Measurements from ENCODE around the gene JAG1.

JAG1 gene

DNA sequence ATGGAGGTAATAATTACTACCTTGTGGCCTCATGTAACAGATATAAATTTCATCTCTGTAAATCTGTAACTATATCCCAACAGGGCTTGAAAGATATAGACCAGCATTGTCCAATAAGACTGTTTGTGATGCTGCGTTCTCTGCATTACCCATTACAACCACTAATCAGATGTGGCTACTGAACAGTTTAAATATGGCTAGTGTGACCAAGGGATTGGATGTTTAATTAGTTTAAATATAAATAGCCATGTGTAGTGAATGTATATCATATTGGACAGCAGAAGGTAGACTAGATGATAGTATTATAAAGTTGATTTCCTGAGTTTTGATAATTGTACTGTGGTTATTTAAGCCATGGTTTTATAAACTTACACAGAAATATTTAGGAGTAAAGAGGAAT, 27.8 kb upstream of the JAG1 start:
- H3K4me3 ChIP-seq (ENCODE audit: low read depth, low read length) = no peak overlapping the region

DNA sequence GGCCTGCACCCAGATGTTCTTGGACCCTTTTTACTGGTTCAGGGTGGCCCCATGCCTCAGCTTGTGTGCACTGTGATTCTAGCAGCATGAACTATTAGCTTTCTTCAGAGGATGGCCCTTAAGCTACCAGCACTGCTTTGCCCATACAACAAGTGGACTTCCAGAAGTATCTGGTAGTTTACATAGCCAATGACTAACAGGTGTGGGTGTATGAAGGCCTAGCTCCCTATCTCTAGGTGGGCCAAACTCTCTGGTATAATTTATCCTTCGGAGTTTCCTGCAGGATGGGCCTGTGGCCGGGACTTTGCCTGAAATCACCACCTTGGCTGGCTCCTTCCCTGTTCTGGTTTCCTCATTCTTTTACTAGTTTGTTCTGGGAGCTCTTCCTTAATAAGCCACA, 26.1 kb upstream of the JAG1 start:
- H3K4me3 ChIP-seq (ENCODE audit: low read depth, low read length) = no peak overlapping the region
- no peak for DNase-seq (ENCODE audit: low read depth)
- TF ChIP-seq, protein P1, sequence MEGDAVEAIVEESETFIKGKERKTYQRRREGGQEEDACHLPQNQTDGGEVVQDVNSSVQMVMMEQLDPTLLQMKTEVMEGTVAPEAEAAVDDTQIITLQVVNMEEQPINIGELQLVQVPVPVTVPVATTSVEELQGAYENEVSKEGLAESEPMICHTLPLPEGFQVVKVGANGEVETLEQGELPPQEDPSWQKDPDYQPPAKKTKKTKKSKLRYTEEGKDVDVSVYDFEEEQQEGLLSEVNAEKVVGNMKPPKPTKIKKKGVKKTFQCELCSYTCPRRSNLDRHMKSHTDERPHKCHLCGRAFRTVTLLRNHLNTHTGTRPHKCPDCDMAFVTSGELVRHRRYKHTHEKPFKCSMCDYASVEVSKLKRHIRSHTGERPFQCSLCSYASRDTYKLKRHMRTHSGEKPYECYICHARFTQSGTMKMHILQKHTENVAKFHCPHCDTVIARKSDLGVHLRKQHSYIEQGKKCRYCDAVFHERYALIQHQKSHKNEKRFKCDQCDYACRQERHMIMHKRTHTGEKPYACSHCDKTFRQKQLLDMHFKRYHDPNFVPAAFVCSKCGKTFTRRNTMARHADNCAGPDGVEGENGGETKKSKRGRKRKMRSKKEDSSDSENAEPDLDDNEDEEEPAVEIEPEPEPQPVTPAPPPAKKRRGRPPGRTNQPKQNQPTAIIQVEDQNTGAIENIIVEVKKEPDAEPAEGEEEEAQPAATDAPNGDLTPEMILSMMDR (conservative IDR thresholded peaks at IDR 0.05; ENCODE audit: low read depth, low read length) = no peak

More for the DNA sequence above, 27.8 kb upstream of the JAG1 start:
- TF ChIP-seq, protein P1 (conservative IDR thresholded peaks at IDR 0.05; ENCODE audit: low read depth, low read length) = peak; percentile 8
- DNase-seq (ENCODE audit: low read depth) = no peak

DNA sequence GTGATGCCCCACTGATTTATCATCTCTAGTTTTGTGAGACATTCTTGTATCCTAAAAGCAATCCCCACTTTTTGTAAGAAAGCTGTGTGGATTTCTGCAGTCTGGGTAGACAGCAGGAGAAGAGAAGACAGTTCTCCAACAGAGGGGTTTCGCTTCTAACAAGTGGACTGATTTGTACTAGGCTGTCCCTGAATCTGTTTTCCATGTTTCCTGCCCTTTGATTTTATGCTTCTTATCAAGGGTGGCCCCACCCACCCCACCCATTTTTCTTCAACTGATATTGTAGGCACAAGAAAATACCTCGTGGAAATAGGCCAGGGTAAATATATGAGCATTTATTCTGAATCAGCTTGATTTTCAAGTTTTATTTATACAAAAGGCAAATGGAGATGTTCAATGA, 25.7 kb upstream of the JAG1 start:
- no peak for DNase-seq (ENCODE audit: low read depth)
- TF ChIP-seq, protein P1 (conservative IDR thresholded peaks at IDR 0.05; ENCODE audit: low read depth, low read length) = no peak
- no peak overlapping the region for H3K4me3 ChIP-seq (ENCODE audit: low read depth, low read length)

DNA sequence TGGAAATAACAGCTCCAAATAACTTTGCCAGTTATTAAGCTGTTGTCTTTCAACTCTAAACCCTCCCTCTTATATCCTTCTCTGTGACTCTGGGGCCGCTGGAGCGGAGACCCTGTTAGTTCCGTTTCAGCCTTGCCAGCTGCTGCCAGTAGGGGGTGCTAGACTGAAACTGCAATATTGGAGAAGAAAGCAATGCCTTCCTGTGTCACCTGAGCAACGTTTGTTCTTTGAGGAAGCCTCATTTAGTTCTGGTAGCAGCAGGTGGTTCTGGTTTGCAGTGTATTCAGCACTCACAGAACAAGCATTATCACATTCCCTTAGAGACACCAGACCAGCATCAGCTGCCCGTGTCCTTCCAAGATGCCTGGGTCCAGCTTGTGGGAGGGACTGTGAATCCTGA, 22.9 kb upstream of the JAG1 start:
- H3K4me3 ChIP-seq (ENCODE audit: low read depth, low read length) = no peak overlapping the region
- TF ChIP-seq, protein P1 (conservative IDR thresholded peaks at IDR 0.05; ENCODE audit: low read depth, low read length) = peak; percentile 68
- DNase-seq (ENCODE audit: low read depth) = no peak

DNA sequence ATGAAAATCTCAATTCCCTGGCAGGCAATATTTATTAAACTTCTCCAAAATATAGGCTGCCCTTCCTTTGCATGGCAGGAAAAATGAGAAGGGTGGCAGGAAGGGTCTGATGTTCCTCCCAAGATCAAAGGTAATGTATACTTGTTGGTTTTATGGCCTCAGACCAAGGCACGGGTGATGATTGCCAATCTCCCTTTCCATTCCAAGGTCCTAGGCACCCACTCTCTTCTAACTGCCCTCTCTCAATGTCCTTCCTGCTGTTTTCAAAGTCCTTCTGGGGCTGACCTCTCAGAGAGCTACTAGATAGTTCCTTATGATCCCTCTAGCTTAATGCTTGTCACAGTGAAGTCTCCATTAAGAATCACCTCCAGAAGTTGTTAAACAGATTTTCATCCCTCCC, 15.6 kb upstream of the JAG1 start:
- DNase-seq (ENCODE audit: low read depth) = no peak
- H3K4me3 ChIP-seq (ENCODE audit: low read depth, low read length) = no peak overlapping the region
- TF ChIP-seq, protein P1 (conservative IDR thresholded peaks at IDR 0.05; ENCODE audit: low read depth, low read length) = no peak

DNA sequence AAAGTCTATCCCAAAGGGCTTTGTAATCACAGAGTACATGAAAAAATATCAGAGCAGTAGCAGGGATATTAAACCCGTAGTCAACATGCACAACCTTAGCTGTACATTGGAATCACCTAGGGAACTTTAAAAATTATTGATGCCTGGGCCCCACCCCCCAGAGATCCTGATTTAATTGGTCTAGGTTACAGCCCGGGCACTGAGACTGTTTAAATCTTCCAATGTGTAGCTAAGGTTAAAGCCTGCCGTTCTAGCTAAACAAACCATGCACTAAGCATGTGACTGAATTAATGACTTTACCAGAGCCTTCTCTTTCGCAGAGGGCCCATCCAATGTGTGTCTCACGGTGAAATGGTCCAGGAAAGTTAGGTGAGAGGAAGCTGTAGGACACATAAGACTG, 14.1 kb upstream of the JAG1 start:
- H3K4me3 ChIP-seq (ENCODE audit: low read depth, low read length) = no peak overlapping the region
- TF ChIP-seq, protein P1 (conservative IDR thresholded peaks at IDR 0.05; ENCODE audit: low read depth, low read length) = no peak
- no peak for DNase-seq (ENCODE audit: low read depth)

DNA sequence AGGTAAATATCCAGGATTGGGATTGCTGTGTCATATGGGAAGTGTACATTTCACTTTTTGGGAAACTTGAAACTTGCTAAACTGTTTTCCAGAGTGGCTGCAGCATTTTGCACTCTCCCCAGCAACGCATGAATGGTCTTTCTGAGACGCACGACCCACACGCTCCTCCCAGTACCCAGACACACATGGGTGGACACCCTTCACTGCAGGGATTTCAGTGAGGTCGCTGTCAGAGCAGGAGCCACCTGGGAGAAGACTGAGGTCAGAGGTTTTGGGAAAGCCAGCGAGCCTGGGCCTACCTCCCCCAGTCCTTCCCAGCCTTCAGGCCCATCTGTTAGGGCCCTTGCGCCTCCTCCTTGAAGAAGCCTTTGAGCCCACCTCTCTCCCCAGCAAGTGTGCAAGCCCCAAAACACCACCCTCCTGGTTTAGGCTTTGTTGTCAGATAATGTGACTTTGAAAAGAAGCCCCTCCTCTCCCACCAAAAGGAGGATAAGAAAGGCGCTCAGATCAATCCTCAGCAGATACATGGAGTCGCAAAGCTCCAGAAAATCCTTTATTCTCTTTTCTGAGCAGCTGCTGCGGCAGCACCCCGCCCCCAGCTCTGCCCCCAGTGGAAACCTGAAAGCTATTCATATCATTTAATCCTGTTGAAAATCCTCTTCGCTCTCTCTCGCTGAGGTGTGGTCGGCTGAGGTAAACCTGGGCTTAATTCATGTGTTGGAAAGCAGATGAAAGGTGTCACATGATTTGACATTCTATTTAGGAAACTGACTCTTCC, 12.7 kb upstream of the JAG1 start:
- no peak for DNase-seq (ENCODE audit: low read depth)
- H3K4me3 ChIP-seq (ENCODE audit: low read depth, low read length) = no peak overlapping the region
- TF ChIP-seq, protein P1 (conservative IDR thresholded peaks at IDR 0.05; ENCODE audit: low read depth, low read length) = no peak
